ENCODE measurements around the gene GCHFR. TPM values are rescaled to one million over a fixed set of nuclear protein-coding genes. Genes with fewer than 3 reads are reported as not detected.
A peak's percentile ranks its signal among the peaks of the same experiment; 100 is the strongest.

GCHFR gene
- total RNA-seq, 1 experiment from 2014 or later: 5.6 TPM

GRCh38 chr15:40787344-40787841 is 23.5 kb downstream of the GCHFR start:
- Mint-ChIP-seq H3K27me3 (ENCODE audit: unreplicated experiment) (no peaks in the 10 kb centered on the region), H3K9me3 (ENCODE audit: low read depth, unreplicated experiment) (no peaks in the 10 kb centered on the region), H3K36me3 (ENCODE audit: insufficient read depth, unreplicated experiment) (peaks cover 12% of the 10 kb centered on the region), H3K27ac (ENCODE audit: unreplicated experiment) (peak overlapping the region; percentile 80), H3K4me3 (ENCODE audit: low read depth, unreplicated experiment) (no peak overlapping the region), H3K4me1 (ENCODE audit: low read depth, unreplicated experiment) (peaks cover 10% of the 10 kb centered on the region)
- intact Hi-C loops (cut with micrococcal nuclease; ENCODE audit: unreplicated experiment): loop anchor here (2.0 to 10.0 kb wide), 3 partner anchors 19 to 113 kb away; partner anchors contain the start of gene C15orf62
- no peak for TF ChIP-seq CTCF (IDR thresholded peaks at IDR 0.05; ENCODE audit: unreplicated experiment)
- BruUV-seq (replicated peaks): no TSS peak
- CTCF ChIA-PET: interaction anchor here (0.5 to 2.4 kb wide), 4 partner anchors 48 to 107 kb away, joined by 3 to 8 read pairs (median 4); partner anchors contain the start of genes SPINT1 and VPS18
- peak; percentile 82 for DNase-seq

- BruUV-seq (replicated peaks): no TSS peak
Measured at GRCh38 chr15:40787991-40788390, 24.1 kb downstream of the GCHFR start.

GRCh38 chr15:40789119-40789518 is 25.3 kb downstream of the GCHFR start:
- CTCF ChIA-PET: interaction anchor here (0.5 kb wide), 1 partner anchor 10 kb away, joined by 5 read pairs; no protein-coding TSS in a partner anchor
- Mint-ChIP-seq H3K36me3 (ENCODE audit: insufficient read depth, unreplicated experiment) (peaks cover 12% of the 10 kb centered on the region), H3K4me1 (ENCODE audit: low read depth, unreplicated experiment) (peaks cover 20% of the 10 kb centered on the region), H3K9me3 (ENCODE audit: low read depth, unreplicated experiment) (no peaks in the 10 kb centered on the region), H3K27ac (ENCODE audit: unreplicated experiment) (peak overlapping the region; percentile 86), H3K27me3 (ENCODE audit: unreplicated experiment) (no peaks in the 10 kb centered on the region), H3K4me3 (ENCODE audit: low read depth, unreplicated experiment) (no peak overlapping the region)
- DNase-seq: no peak
- TF ChIP-seq CTCF (IDR thresholded peaks at IDR 0.05; ENCODE audit: unreplicated experiment): no peak
- BruUV-seq (replicated peaks): no TSS peak
- intact Hi-C loops (cut with micrococcal nuclease; ENCODE audit: unreplicated experiment): loop anchor here (5.0 to 10.0 kb wide), 2 partner anchors 58 to 114 kb away; no protein-coding TSS in a partner anchor

More at GRCh38 chr15:40787991-40788390, 24.1 kb downstream of the GCHFR start:
- Mint-ChIP-seq H3K27me3 (ENCODE audit: unreplicated experiment) (no peaks in the 10 kb centered on the region), H3K4me3 (ENCODE audit: low read depth, unreplicated experiment) (no peak overlapping the region), H3K4me1 (ENCODE audit: low read depth, unreplicated experiment) (peaks cover 12% of the 10 kb centered on the region), H3K27ac (ENCODE audit: unreplicated experiment) (peak overlapping the region; percentile 80), H3K9me3 (ENCODE audit: low read depth, unreplicated experiment) (no peaks in the 10 kb centered on the region), H3K36me3 (ENCODE audit: insufficient read depth, unreplicated experiment) (peaks cover 12% of the 10 kb centered on the region)
- DNase-seq: no peak
- no peak for TF ChIP-seq CTCF (IDR thresholded peaks at IDR 0.05; ENCODE audit: unreplicated experiment)
- CTCF ChIA-PET: interaction anchor here (0.5 to 2.4 kb wide), 5 partner anchors 37 to 106 kb away, joined by 3 to 8 read pairs (median 3); partner anchors contain the start of genes SPINT1 and VPS18
- intact Hi-C loops (cut with micrococcal nuclease; ENCODE audit: unreplicated experiment): loop anchor here (2.0 to 10.0 kb wide), 3 partner anchors 19 to 113 kb away; partner anchors contain the start of gene C15orf62

GRCh38 chr15:40789999-40790398 is 26.1 kb downstream of the GCHFR start:
- peaks cover 20% of the 10 kb centered on the region for H3K4me1 Mint-ChIP-seq (ENCODE audit: low read depth, unreplicated experiment)
- no peak overlapping the region for H3K27ac Mint-ChIP-seq (ENCODE audit: unreplicated experiment)
- H3K9me3 Mint-ChIP-seq (ENCODE audit: low read depth, unreplicated experiment): no peaks in the 10 kb centered on the region
- BruUV-seq (replicated peaks): no TSS peak
- intact Hi-C loops (cut with micrococcal nuclease; ENCODE audit: unreplicated experiment): loop anchor here (5.0 to 10.0 kb wide), 2 partner anchors 57 to 115 kb away; no protein-coding TSS in a partner anchor
- no peak overlapping the region for H3K4me3 Mint-ChIP-seq (ENCODE audit: low read depth, unreplicated experiment)
- CTCF ChIA-PET: interaction anchor here (0.5 kb wide), 1 partner anchor 9 kb away, joined by 5 read pairs; no protein-coding TSS in a partner anchor
- peaks cover 12% of the 10 kb centered on the region for H3K36me3 Mint-ChIP-seq (ENCODE audit: insufficient read depth, unreplicated experiment)
- TF ChIP-seq CTCF (IDR thresholded peaks at IDR 0.05; ENCODE audit: unreplicated experiment): no peak
- no peaks in the 10 kb centered on the region for H3K27me3 Mint-ChIP-seq (ENCODE audit: unreplicated experiment)
- no peak for DNase-seq
